NCI-H128 (cell line): ENCODE results near the gene TEX44.

Experiments
- DNase-seq: peaks from one replicate; lab custom pipeline; 2025; ENCODE audit not compliant: unreplicated experiment; lab: John Stamatoyannopoulos, UW

TEX44 gene

DNA sequence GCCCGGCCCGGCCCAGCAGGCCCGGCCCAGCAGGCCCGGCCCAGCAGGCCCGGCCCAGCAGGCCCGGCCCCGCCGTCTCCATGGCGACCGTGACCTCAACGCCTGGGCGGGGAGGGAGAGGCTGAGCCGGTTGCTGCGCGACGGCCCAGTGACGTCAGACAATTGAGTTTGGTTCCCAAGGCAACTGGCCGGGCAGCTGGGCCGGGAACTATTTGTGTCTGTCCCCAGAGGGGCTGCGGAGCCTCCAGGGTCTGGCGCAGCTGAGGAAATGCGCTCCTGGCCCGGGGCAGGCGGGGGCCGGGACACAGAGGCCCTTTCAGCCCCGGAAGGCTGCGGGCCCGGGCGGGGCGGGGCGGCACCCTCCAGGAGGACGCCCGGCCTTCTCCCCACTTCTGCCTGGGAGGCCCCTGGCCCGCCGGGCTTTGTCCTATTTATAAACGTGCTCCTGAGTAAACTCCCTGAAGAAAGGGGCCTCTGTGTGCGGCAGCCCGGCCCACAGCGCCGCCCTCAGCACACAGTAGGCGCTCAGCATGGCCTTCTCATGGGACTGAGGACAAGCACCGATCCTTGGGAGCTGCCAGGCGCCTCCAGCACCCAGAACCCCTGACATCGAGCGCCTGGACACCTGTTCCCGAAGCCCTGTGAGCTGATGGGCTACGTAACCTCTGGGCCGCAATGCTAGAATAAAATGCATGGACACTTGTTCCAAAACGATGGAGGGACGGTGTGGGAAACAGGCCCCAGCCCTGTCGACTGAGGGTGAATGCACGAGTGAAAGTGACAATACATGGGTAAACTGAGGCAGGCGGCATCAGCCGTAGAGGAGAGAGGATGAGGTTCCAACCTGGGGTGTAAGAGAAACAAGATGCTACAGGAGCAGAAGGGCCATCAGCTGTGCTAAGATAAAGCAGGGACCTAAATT, 12.3 kb downstream of the TEX44 start:
- DNase-seq, result peak; percentile 92

DNA sequence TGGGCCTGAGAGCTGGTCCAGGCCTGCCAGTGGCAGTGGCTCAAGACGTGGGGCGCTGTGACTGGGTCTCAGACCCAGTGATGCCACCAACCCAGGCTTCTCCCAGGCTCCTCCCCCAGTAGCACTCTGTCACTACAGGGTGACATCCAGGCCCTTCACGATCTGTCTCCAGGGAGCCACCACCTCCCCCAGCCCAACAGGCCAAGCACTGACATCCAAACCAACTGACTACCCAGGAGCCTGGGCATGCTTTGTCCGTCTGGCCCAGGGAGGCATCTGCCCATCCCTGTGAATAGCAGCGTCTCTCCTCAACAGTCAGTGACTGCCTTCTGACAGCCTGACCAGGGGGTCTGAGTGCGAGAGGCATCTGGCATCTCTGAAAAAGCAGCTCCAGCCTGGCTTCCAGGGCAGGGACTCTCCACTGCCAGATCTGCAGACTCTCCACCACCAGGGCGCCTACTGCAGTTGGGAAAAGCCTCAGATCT, 13.0 kb downstream of the TEX44 start:
- no peak for DNase-seq

DNA sequence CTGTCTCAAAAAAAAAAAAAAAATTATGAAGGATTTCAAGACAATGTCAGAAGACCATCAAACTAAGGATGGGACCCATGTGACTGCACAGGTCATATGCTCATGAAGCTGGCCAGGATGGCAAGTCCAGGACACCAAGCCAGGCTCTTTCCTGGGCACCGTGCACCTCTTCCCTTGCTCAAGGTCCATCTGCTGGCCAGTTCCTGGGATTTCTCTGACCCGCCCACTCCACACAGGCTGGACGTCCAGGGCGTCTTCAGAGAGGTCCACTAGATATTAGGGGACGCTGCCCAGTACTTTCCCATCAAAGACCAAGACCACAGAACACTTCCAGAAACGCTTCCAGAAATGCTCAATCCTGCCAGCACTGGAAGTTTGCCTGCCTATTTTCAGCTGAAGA, 14.3 kb downstream of the TEX44 start:
- no peak for DNase-seq

GRCh38 chr2:231611273-231612108, 18.8 kb downstream of the TEX44 start:
- no peak for DNase-seq

- no peak for DNase-seq
These were observed 19.4 kb downstream of the TEX44 start for GRCh38 chr2:231612109-231612455.

- peak; percentile 18 for DNase-seq
These were observed 20.0 kb downstream of the TEX44 start for GRCh38 chr2:231612456-231613330.

DNA sequence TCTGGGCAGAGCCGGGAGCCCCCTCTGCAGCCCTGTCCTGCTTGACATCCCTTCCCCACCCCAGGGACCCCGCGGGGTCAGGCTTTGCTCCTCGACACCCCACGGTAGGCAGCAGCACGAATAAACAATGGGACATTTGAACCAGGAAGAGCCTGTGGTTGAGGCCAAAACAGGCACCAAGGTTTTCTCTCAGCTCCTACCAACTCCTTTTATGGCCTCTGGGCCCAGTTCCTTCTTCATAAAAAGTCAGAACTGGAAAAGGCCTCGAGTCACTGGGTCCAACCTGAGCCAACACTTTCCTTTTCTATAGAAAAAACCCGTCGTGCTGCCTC, 20.6 kb downstream of the TEX44 start:
- DNase-seq, result no peak

GRCh38 chr2:231613663-231614558, 21.2 kb downstream of the TEX44 start:
- peak; percentile 76 for DNase-seq

DNA sequence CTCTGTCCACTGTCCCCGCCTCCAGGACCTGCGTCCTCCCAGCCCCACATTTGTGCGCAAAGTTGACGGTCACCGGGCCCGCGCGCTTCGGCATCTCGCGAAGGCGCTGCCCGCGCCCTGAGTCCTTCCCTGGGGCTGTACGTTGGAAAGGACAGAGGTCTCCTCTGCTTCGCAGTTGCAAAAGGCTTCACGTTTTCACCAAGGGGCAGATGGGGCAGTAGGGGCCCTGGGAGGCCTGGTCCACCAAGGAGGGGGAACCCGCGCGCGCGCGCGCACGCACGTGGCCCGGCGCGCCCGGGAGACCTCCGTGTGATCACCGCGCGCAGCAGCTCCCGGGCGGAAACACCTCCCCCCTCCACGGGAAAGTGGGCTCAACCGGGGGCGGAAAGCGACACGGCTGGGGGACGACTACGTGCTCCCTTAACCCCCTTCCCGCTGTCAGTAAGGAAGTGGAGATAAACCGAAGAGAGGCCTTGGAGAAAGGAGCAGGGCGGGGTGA, 21.9 kb downstream of the TEX44 start:
- DNase-seq, result no peak

GRCh38 chr2:231615058-231615671, 22.5 kb downstream of the TEX44 start:
- DNase-seq, result no peak

- no peak for DNase-seq
These were observed 23.6 kb downstream of the TEX44 start for GRCh38 chr2:231616296-231616695.

DNA sequence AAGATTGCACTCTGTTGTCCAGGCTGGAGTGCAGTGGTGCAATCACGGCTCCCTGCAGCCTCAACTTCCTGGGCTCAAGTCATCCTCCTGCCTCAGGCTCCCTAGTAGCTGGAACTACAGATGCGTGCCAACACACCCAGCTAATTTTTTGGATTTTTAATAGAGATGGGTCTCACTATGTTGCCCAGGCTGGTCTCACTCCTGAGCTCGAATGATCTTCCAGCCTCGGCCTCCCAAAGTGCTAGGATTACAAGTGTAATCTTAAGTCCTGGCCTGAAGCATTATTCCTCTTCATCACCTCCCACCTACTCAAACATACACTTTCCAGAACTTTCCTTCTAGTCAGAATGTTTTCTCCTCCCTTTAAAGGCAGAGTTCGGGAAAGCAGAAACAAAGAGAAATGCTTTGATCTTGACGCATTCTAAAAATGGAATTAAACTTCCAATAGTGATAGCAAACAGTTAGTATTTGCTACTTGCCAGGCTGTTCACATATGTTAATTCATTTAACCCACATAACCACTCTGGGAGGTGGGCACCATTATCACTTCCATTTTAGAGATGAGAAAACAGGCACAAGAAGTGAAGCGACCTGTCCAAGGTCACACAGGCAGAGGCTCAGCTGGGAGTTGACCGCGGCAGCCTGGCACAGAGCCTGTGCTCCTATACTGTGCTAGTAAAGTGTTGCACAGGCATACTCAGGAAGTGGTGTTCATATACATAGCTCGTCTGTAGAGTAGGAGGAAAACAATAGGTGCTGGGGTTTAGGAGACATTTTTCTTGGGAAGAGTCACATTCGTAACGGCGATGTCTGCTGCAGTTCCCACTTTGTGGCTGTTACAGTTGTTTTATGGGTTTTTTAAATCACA, 24.6 kb downstream of the TEX44 start:
- no peak for DNase-seq

GRCh38 chr2:231621051-231621879, 28.6 kb downstream of the TEX44 start:
- no peak for DNase-seq

DNA sequence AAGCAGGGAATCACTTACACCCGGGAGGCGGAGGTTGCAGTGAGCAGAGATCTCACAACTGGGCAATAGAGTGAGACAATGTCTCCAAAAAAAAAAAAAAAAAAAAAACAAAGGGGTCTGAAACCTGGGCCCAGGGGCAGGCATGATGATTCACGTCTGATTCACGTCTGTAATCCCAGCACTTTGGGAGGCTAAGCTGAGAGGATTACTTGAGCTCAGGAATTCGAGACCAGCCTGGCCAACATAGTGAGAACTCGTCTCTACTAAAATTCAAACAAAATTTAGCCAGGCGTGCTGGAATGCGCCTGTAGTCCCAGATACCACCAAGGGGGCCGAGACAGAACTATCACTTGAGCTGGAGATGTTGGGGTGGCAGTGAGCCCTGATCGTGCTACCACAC, 30.3 kb downstream of the TEX44 start:
- no peak for DNase-seq

DNA sequence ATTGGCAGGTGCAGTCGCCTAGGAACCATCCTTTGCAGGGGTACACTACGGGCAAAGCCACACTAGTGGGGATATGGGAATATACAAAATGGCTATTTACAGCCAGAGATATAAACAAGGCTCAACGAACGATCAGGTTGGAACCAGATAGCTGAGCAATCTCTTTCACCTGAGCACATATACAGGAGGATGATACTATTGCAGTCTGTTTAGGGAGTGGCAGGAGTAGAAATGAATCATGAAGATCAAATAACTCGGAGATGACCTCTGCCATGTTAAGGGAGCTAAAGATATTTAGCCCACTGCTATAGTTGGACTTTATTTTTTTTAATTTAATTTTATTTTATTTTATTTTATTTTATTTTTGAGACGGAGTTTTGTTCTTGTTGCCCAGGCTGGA, 33.8 kb downstream of the TEX44 start:
- no peak for DNase-seq

GRCh38 chr2:231627384-231628120, 34.9 kb downstream of the TEX44 start:
- DNase-seq, result no peak

DNA sequence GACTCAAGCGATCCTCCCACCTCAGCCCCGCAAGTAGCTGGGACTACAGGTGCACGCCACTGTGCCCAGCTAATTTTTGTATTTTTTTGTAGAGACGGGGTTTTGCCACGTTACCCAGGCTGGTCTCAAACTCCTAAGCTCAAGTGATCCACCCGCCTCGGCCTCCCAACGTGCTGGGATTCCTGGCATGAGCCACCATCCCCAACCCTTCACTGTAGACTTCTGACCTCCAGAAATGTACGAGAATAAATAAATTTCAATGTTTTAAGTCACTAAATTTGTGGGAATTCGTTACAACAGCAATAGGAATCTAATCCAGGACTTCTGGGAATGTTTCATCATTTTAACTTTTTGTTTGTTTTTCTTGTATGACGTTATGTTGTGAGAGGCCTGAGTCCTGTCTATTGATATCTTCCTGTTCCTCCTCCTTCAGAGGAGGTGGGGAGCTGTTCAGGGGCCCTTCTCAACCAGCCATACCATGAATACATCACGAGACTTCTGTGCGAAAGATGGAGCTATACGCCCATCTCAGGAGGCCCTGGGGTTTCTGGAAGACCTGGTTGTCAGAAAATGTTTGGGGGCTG, 40.0 kb downstream of the TEX44 start:
- DNase-seq, result no peak
